ENCODE data around the gene HTRA1.

- TF ChIP-seq CTCF (IDR thresholded peaks at IDR 0.05 in 8 of 11, conservative IDR thresholded peaks at IDR 0.05 in 3 of 11) (no peak), POLR2A (IDR thresholded peaks at IDR 0.05) (no peak), POLR2AphosphoS5 (IDR thresholded peaks at IDR 0.05) (no peak)
Measured at GRCh38 chr10:122519144-122519543, 57.8 kb downstream of the HTRA1 start.
